Measurements from ENCODE around the gene CCNYL1.

The CCNYL1 gene

GRCh38 chr2:207766041-207766551, 54.7 kb downstream of the CCNYL1 start:
- TF ChIP-seq ARNTL (CRISPR knock-in tag; IDR thresholded peaks at IDR 0.05; ENCODE audit: borderline replicate concordance, low read depth) = no peak
- TF ChIP-seq ESRRG (CRISPR knock-in tag; IDR thresholded peaks at IDR 0.05) = no peak
- TF ChIP-seq ZFP3 (CRISPR knock-in tag; IDR thresholded peaks at IDR 0.05) = no peak
- TF ChIP-seq ZNF70 (CRISPR knock-in tag; IDR thresholded peaks at IDR 0.05) = no peak
- no peak for ATAC-seq

- no peak for ATAC-seq
- TF ChIP-seq ZNF565 (CRISPR knock-in tag; conservative IDR thresholded peaks at IDR 0.05; ENCODE audit: low read depth) = no peak
These were observed 55.4 kb downstream of the CCNYL1 start for GRCh38 chr2:207766697-207767460.

GRCh38 chr2:207767461-207768167, 56.2 kb downstream of the CCNYL1 start:
- no peak for TF ChIP-seq SNAI2 (CRISPR knock-in tag; IDR thresholded peaks at IDR 0.05)
- ATAC-seq = peak; percentile 15; the same call in 1 of the 3 replicates

GRCh38 chr2:207768168-207768865, 56.9 kb downstream of the CCNYL1 start:
- peak; percentile 54 for ATAC-seq
- TF ChIP-seq BACH2 (CRISPR knock-in tag; IDR thresholded peaks at IDR 0.05; ENCODE audit: borderline replicate concordance) = no peak
- TF ChIP-seq ZFP3 (CRISPR knock-in tag; IDR thresholded peaks at IDR 0.05) = no peak
- no peak for TF ChIP-seq ZNF565 (CRISPR knock-in tag; conservative IDR thresholded peaks at IDR 0.05; ENCODE audit: low read depth)
- no peak for TF ChIP-seq ZNF70 (CRISPR knock-in tag; IDR thresholded peaks at IDR 0.05)
- no peak for TF ChIP-seq CSDC2 (CRISPR knock-in tag; IDR thresholded peaks at IDR 0.05)
- TF ChIP-seq ISL1 (CRISPR knock-in tag; IDR thresholded peaks at IDR 0.05) = no peak
- TF ChIP-seq ZFP30 (CRISPR knock-in tag; IDR thresholded peaks at IDR 0.05) = no peak
- TF ChIP-seq PATZ1 (CRISPR knock-in tag; IDR thresholded peaks at IDR 0.05; ENCODE audit: borderline replicate concordance) = no peak
- no peak for TF ChIP-seq OSR1 (CRISPR knock-in tag; IDR thresholded peaks at IDR 0.05)
- TF ChIP-seq ZC3H10 (CRISPR knock-in tag; IDR thresholded peaks at IDR 0.05) = no peak
- TF ChIP-seq GLIS3 (CRISPR knock-in tag; IDR thresholded peaks at IDR 0.05) = no peak
- TF ChIP-seq TSHZ2 (CRISPR knock-in tag; IDR thresholded peaks at IDR 0.05) = no peak
- no peak for TF ChIP-seq ARNTL (CRISPR knock-in tag; IDR thresholded peaks at IDR 0.05; ENCODE audit: borderline replicate concordance, low read depth)
- no peak for TF ChIP-seq TOX (CRISPR knock-in tag; IDR thresholded peaks at IDR 0.05; ENCODE audit: borderline replicate concordance)

- peak; percentile 30 for ATAC-seq
- TF ChIP-seq ZNF70 (CRISPR knock-in tag; IDR thresholded peaks at IDR 0.05) = no peak
- TF ChIP-seq ZNF8 (CRISPR knock-in tag; IDR thresholded peaks at IDR 0.05) = no peak
- TF ChIP-seq ISL1 (CRISPR knock-in tag; IDR thresholded peaks at IDR 0.05) = no peak
- no peak for TF ChIP-seq RARB (CRISPR knock-in tag; IDR thresholded peaks at IDR 0.05)
- TF ChIP-seq PPARA (CRISPR knock-in tag; IDR thresholded peaks at IDR 0.05; ENCODE audit: borderline replicate concordance) = no peak
- no peak for TF ChIP-seq CREB5 (CRISPR knock-in tag; IDR thresholded peaks at IDR 0.05; ENCODE audit: low read depth)
- no peak for TF ChIP-seq ESRRG (CRISPR knock-in tag; IDR thresholded peaks at IDR 0.05)
- no peak for TF ChIP-seq CSDC2 (CRISPR knock-in tag; IDR thresholded peaks at IDR 0.05)
- no peak for TF ChIP-seq OSR1 (CRISPR knock-in tag; IDR thresholded peaks at IDR 0.05)
- TF ChIP-seq ZNF565 (CRISPR knock-in tag; conservative IDR thresholded peaks at IDR 0.05; ENCODE audit: low read depth) = no peak
- no peak for TF ChIP-seq TOX (CRISPR knock-in tag; IDR thresholded peaks at IDR 0.05; ENCODE audit: borderline replicate concordance)
- TF ChIP-seq BACH2 (CRISPR knock-in tag; IDR thresholded peaks at IDR 0.05; ENCODE audit: borderline replicate concordance) = no peak
- no peak for TF ChIP-seq TCF4 (CRISPR knock-in tag; IDR thresholded peaks at IDR 0.05; ENCODE audit: borderline replicate concordance)
- TF ChIP-seq CSRNP3 (CRISPR knock-in tag; IDR thresholded peaks at IDR 0.05) = no peak
These were observed 57.6 kb downstream of the CCNYL1 start for GRCh38 chr2:207768866-207769596.
